K562 (cell line): ENCODE data around the gene PIK3C2G. TPM values are rescaled to one million over a fixed set of nuclear protein-coding genes. Genes with fewer than 3 reads are reported as not detected.

Experiments
- ATAC-seq: fragments of 200-7000 bp; cut with Tn5 transposase; 3 replicates; pipeline ENCODE4 v1.9.1; 2020; ENCODE audit warnings: moderate library complexity
- BruUV-seq: library from RNA; stranded (reverse); fragments of 400-500 nt; replicated peaks from 2 replicates; lab custom pipeline; 2021; lab: Mats Ljungman, UMichigan
- CTCF ChIA-PET: fragments of 300-600 bp; formaldehyde crosslinking; extraction: SDS; loops from one replicate; lab custom pipeline; 2021; ENCODE audit warnings: low intra/inter-chr PET ratio; lab: Yijun Ruan, JAX
- POLR2A ChIA-PET: fragments of 300-600, 350-650 bp; sonication (Branson Sonifier 250); formaldehyde crosslinking; extraction: SDS; loops from one replicate; lab custom pipeline; 2021; ENCODE audit warnings: antibody characterized with exemption, inconsistent platforms; lab: Yijun Ruan, JAX
- DNase-seq, 4 experiments: peaks; one replicate each; pipeline versions ENCODE4 v3.0.0 to v3.0.0-alpha.2; 2011 to 2018; ENCODE audit warnings: low spot score in 3 of 4, mixed read lengths in 3 of 4; ENCODE audit errors: extremely low read depth in 1 of 4
- FAIRE-seq: peaks from 2 replicates; lab custom pipeline; 2011; peaks lifted over from hg19 to GRCh38; lab: Jason Lieb, UNC
- H2AFZ ChIP-seq: 2 replicates; pipeline ENCODE4 v1.6.0; 2011; ENCODE audit warnings: low read depth, low read length, control low read depth, inconsistent platforms
- H3K27ac ChIP-seq: fragments of 200-600 bp; 3 replicates; pipeline ENCODE4 v1.8.0; 2011; ENCODE audit warnings: low read depth, mild to moderate bottlenecking, control low read depth, inconsistent platforms, low read length, moderate library complexity, mixed read lengths; ENCODE audit errors: extremely low read depth
- H3K27me3 ChIP-seq, 2 experiments: fragments of 300-600 bp in 1 of 2; 2 replicates in 1 of 2; 3 replicates in 1 of 2; pipeline versions ENCODE4 v1.6.0 to v1.8.0; 2011; ENCODE audit warnings: inconsistent platforms in 2 of 2, low read length in 2 of 2, mild to moderate bottlenecking in 1 of 2, mixed read lengths in 1 of 2, moderate library complexity in 1 of 2; ENCODE audit not compliant: control insufficient read depth in 2 of 2, insufficient read depth in 2 of 2
- H3K36me3 ChIP-seq: fragments of 300-600 bp; 3 replicates; pipeline ENCODE4 v1.8.0; 2011; ENCODE audit warnings: mild to moderate bottlenecking, low read length, inconsistent platforms; ENCODE audit not compliant: control insufficient read depth, insufficient read depth
- H3K4me1 ChIP-seq, 2 experiments: fragments of 200-600 bp in 1 of 2; replicated peaks in 1 of 2; 2 replicates in 1 of 2; 3 replicates in 1 of 2; pipeline versions ENCODE4 v1.5.1 to v1.8.0; 2011; ENCODE audit warnings: inconsistent platforms in 2 of 2, low read length in 2 of 2, mild to moderate bottlenecking in 1 of 2, mixed read lengths in 1 of 2, moderate library complexity in 1 of 2; ENCODE audit not compliant: control insufficient read depth in 2 of 2, insufficient read depth in 2 of 2
- H3K4me2 ChIP-seq: 2 replicates; pipeline ENCODE4 v1.6.1; 2011; ENCODE audit warnings: low read length, control low read depth, inconsistent platforms, mixed read lengths; ENCODE audit not compliant: insufficient read depth
- H3K4me3 ChIP-seq: fragments of 200-600 bp; sonication (generic), shearing (Covaris generic); 2 replicates; pipeline ENCODE4 v1.5.1; 2016; ENCODE audit warnings: control low read depth, inconsistent platforms
- H3K79me2 ChIP-seq: fragments of 200-600 bp; 3 replicates; pipeline ENCODE4 v1.8.0; 2011; ENCODE audit warnings: low read length, inconsistent platforms; ENCODE audit not compliant: control insufficient read depth, insufficient read depth
- H3K9ac ChIP-seq, 2 experiments: 2 replicates each; pipeline versions ENCODE4 v1.6.0 to v1.6.1; 2011; ENCODE audit warnings: low read depth in 2 of 2, low read length in 2 of 2, control low read depth in 1 of 2, inconsistent platforms in 1 of 2, mild to moderate bottlenecking in 1 of 2, mixed read lengths in 1 of 2; ENCODE audit not compliant: insufficient read depth in 1 of 2
- H3K9me1 ChIP-seq: one replicate; pipeline ENCODE4 v1.6.0; 2011; ENCODE audit warnings: inconsistent platforms, mild to moderate bottlenecking, low read length, moderate library complexity; ENCODE audit not compliant: control insufficient read depth, insufficient read depth
- H3K9me3 ChIP-seq: replicated peaks from 2 replicates; pipeline ENCODE4 v1.5.1; 2011; ENCODE audit warnings: low read depth, low read length, inconsistent platforms; ENCODE audit not compliant: control insufficient read depth, insufficient read depth
- H4K20me1 ChIP-seq: replicated peaks from 2 replicates; pipeline ENCODE4 v1.6.1; 2011; ENCODE audit warnings: low read length, inconsistent platforms, mixed read lengths; ENCODE audit not compliant: control insufficient read depth, insufficient read depth
- ADNP ChIP-seq: fragments of 200-800 bp; sonication (Bioruptor generic); IDR thresholded peaks from 2 replicates; pipeline ENCODE4 v1.6.1; 2016; ENCODE audit warnings: missing genetic modification characterization, missing compliant biosample characterization
- CC2D1A ChIP-seq: fragments of 450-650 bp; IDR thresholded peaks from 2 replicates; pipeline ENCODE4 v1.6.1; 2017; ENCODE audit warnings: mild to moderate bottlenecking
- E2F5 ChIP-seq: sonication (generic); formaldehyde crosslinking; IDR thresholded peaks from 2 replicates; pipeline ENCODE4 v1.8.0; 2022; ENCODE audit warnings: mild to moderate bottlenecking, missing genetic modification reagents
- MBD1 ChIP-seq: fragments of 250-450 bp; sonication (Bioruptor Pico); IDR thresholded peaks from 2 replicates; pipeline ENCODE4 v1.8.0; 2022; ENCODE audit warnings: inconsistent platforms
- MLLT1 ChIP-seq, 2 experiments: fragments of 450-650 bp; IDR thresholded peaks; 2 replicates each; pipeline ENCODE4 v1.6.1; 2016
- PHTF2 ChIP-seq: fragments of 250-450 bp; sonication (Bioruptor Pico); IDR thresholded peaks from 2 replicates; pipeline ENCODE4 v1.5.0; 2021; ENCODE audit warnings: mild to moderate bottlenecking
- POLR3G ChIP-seq: IDR thresholded peaks from 2 replicates; pipeline ENCODE4 v1.6.1; 2011; ENCODE audit not compliant: insufficient read length, insufficient replicate concordance; ENCODE audit errors: extremely low read depth
- SMARCA4 ChIP-seq: fragments of 450-650 bp; IDR thresholded peaks from 2 replicates; pipeline ENCODE4 v1.6.1; 2016
- ZNF184 ChIP-seq: sonication (generic); formaldehyde crosslinking; IDR thresholded peaks from 2 replicates; pipeline ENCODE4 v1.5.0; 2020; ENCODE audit warnings: missing genetic modification reagents
- ZNF445 ChIP-seq: fragments of 250-450 bp; sonication (Bioruptor Pico); IDR thresholded peaks from 2 replicates; pipeline ENCODE4 v1.4.0; 2020; ENCODE audit warnings: low read depth, mild to moderate bottlenecking, moderate library complexity
- ZNF717 ChIP-seq: fragments of 250-450 bp; sonication (Bioruptor Pico); IDR thresholded peaks from 2 replicates; pipeline ENCODE4 v1.5.0; 2021
- WGBS: fragments of 100-300 bp; shearing (Covaris generic); methylation state at CpG from one replicate; pipeline ENCODE4 v1.1.6; 2016; ENCODE audit warnings: low coverage, mixed read lengths; ENCODE audit not compliant: insufficient coverage; ENCODE audit errors: missing lambda C conversion rate; 5-methylcytosine and 5-hydroxymethylcytosine counted together
- in situ Hi-C: fragments of 300-500 bp; cut with MboI; formaldehyde crosslinking; loops from 4 replicates; pipeline ENCODE4 v1.15.0; 2018; ENCODE audit warnings: inconsistent platforms, mixed read lengths
- intact Hi-C: fragments of 100-400 bp; cut with micrococcal nuclease; formaldehyde crosslinking; loops from 2 replicates; pipeline ENCODE4 v1.14.2; 2022
- polyA plus RNA-seq, 8 experiments: library from polyadenylated mRNA; depleted of rRNA in 4 of 8; stranded (reverse) in 5 of 8; unstranded in 3 of 8; fragments of >200 nt; fragmentation: Nextera tagmentation in 2 of 8; fragmentation: Illumina TruSeq in 1 of 8; extraction: Ambion mirVana in 2 of 8; extraction: Trizol in 1 of 8; gene quantifications; 2 replicates each; pipeline versions ENCODE4 v1.2.1 to v1.2.3, GENCODE V29; 2011 to 2014; ENCODE audit warnings: inconsistent platforms in 1 of 8, missing spikeins in 1 of 8
- total RNA-seq, 7 experiments: library from RNA; depleted of rRNA in 6 of 7; stranded (reverse); fragments of >200 nt in 6 of 7; fragmentation: Illumina TruSeq in 2 of 7; extraction: Trizol in 2 of 7; gene quantifications; 2 replicates each; pipeline versions ENCODE4 v1.2.1 to v1.2.3, GENCODE V29; 2011 to 2021; ENCODE audit warnings: low replicate concordance in 1 of 7

PIK3C2G gene
- total and polyA plus RNA-seq, 9 of the 15 experiments (the other 6 are each of a cell fraction or from before 2014, with no cell fraction given): not detected

- TF ChIP-seq MBD1 (CRISPR knock-in tag): no peak
- no peak for TF ChIP-seq ZNF445
- TF ChIP-seq POLR3G: no peak
- TF ChIP-seq ZNF184 (CRISPR knock-in tag): no peak
Observed at GRCh38 chr12:18428416-18428815, 167.1 kb downstream of the PIK3C2G start (continued).

- 18% methylated on average over 1 of the region's 1 CpG for WGBS
- intact Hi-C loops (no loop called here), in situ Hi-C loops (no loop called here)
- no peak overlapping the region for H3K9ac ChIP-seq
- no peak for TF ChIP-seq CC2D1A
- no peak for TF ChIP-seq ZNF717 (CRISPR knock-in tag)
- TF ChIP-seq MLLT1 (IDR thresholded peaks at IDR 0.05): no peak
- TF ChIP-seq ADNP: no peak
- no peak for TF ChIP-seq E2F5
- no peak for TF ChIP-seq SMARCA4
- TF ChIP-seq PHTF2 (CRISPR knock-in tag): no peak
- H3K4me3 ChIP-seq: no peak overlapping the region
- H3K9me3 ChIP-seq: no peaks in the 10 kb centered on the region
- DNase-seq (no peak), FAIRE-seq (no peak), ATAC-seq (no peak)
- no TSS peak for BruUV-seq
- no peaks in the 10 kb centered on the region for H3K9me1 ChIP-seq
- H3K27ac ChIP-seq: no peak overlapping the region
- no peaks in the 10 kb centered on the region for H3K36me3 ChIP-seq
- no peaks in the 10 kb centered on the region for H3K4me1 ChIP-seq
- POLR2A ChIA-PET: no interaction called here
- H3K79me2 ChIP-seq: no peaks in the 10 kb centered on the region
- no peaks in the 10 kb centered on the region for H4K20me1 ChIP-seq
- no peaks in the 10 kb centered on the region for H3K27me3 ChIP-seq
- no peak overlapping the region for H2AFZ ChIP-seq
- no peak overlapping the region for H3K4me2 ChIP-seq
- CTCF ChIA-PET: no interaction called here
Observed at GRCh38 chr12:18429366-18429765, 168.0 kb downstream of the PIK3C2G start.
